ENCODE data around the gene FARS2. TPM values are rescaled to one million over a fixed set of nuclear protein-coding genes. Genes with fewer than 3 reads are reported as not detected.

The FARS2 gene
- total RNA-seq, 2 donors from 2014 or later: 23.9 to 26.0 TPM

- ATAC-seq (replicated peaks in 1 of 2) (no peak), DNase-seq (no peak)
- peaks cover 0 to 2% of the 10 kb centered on the region in 2 donors for H3K36me3 Mint-ChIP-seq (ENCODE audit: insufficient read depth in 2 of 2)
- no peaks in the 10 kb centered on the region for H3K27me3 Mint-ChIP-seq (ENCODE audit: low read depth)
- H3K27ac Mint-ChIP-seq: no peak overlapping the region
- H3K9me3 Mint-ChIP-seq: peaks cover 0 to 2% of the 10 kb centered on the region in 2 donors
- H3K4me1 Mint-ChIP-seq (ENCODE audit: low read depth): peaks cover 14% of the 10 kb centered on the region
- H3K4me3 Mint-ChIP-seq: no peak overlapping the region
Measured at GRCh38 chr6:5605937-5606336, 344.6 kb downstream of the FARS2 start.

- H3K4me1 Mint-ChIP-seq (ENCODE audit: low read depth): peaks cover 14% of the 10 kb centered on the region
- H3K36me3 Mint-ChIP-seq (ENCODE audit: insufficient read depth in 2 of 2): peaks cover 0 to 2% of the 10 kb centered on the region in 2 donors
- ATAC-seq (replicated peaks in 1 of 2): no peak
- no peak overlapping the region for H3K4me3 Mint-ChIP-seq
- no peaks in the 10 kb centered on the region for H3K27me3 Mint-ChIP-seq (ENCODE audit: low read depth)
- no peak for DNase-seq
- H3K9me3 Mint-ChIP-seq: peaks cover 0 to 2% of the 10 kb centered on the region in 2 donors
- H3K27ac Mint-ChIP-seq: no peak overlapping the region
Measured at GRCh38 chr6:5606546-5606945, 345.2 kb downstream of the FARS2 start.

GRCh38 chr6:5610640-5611039, 349.3 kb downstream of the FARS2 start:
- no peak for DNase-seq
- ATAC-seq (replicated peaks in 1 of 2): no peak
- no peak overlapping the region for H3K27ac Mint-ChIP-seq
- peaks cover 0 to 2% of the 10 kb centered on the region in 2 donors for H3K9me3 Mint-ChIP-seq
- peaks cover 10% of the 10 kb centered on the region for H3K4me1 Mint-ChIP-seq (ENCODE audit: low read depth)
- H3K4me3 Mint-ChIP-seq: no peak overlapping the region
- peaks cover 0 to 10% of the 10 kb centered on the region in 2 donors for H3K36me3 Mint-ChIP-seq (ENCODE audit: insufficient read depth in 2 of 2)
- H3K27me3 Mint-ChIP-seq (ENCODE audit: low read depth): no peaks in the 10 kb centered on the region

- DNase-seq: no peak
- H3K27ac Mint-ChIP-seq: no peak overlapping the region
- H3K4me1 Mint-ChIP-seq (ENCODE audit: low read depth): peaks cover 14% of the 10 kb centered on the region
Measured at GRCh38 chr6:5617179-5617578, 355.9 kb downstream of the FARS2 start.

GRCh38 chr6:5619249-5619648, 357.9 kb downstream of the FARS2 start:
- peak overlapping the region; percentile 57 for H3K27ac Mint-ChIP-seq
- H3K4me3 Mint-ChIP-seq: peak overlapping the region; percentile 1 to 27
- H3K9me3 Mint-ChIP-seq: no peaks in the 10 kb centered on the region
- no peaks in the 10 kb centered on the region for H3K27me3 Mint-ChIP-seq (ENCODE audit: low read depth)
- peaks cover 4% of the 10 kb centered on the region in 2 donors for H3K36me3 Mint-ChIP-seq (ENCODE audit: insufficient read depth in 2 of 2)
- peaks cover 14% of the 10 kb centered on the region for H3K4me1 Mint-ChIP-seq (ENCODE audit: low read depth)
- DNase-seq (peak; percentile 33 to 50), ATAC-seq (replicated peaks in 1 of 2) (peak; percentile 75 to 84)

More at GRCh38 chr6:5617179-5617578, 355.9 kb downstream of the FARS2 start:
- Mint-ChIP-seq H3K27me3 (ENCODE audit: low read depth) (no peaks in the 10 kb centered on the region), H3K9me3 (no peaks in the 10 kb centered on the region), H3K4me3 (no peak overlapping the region), H3K36me3 (ENCODE audit: insufficient read depth in 2 of 2) (peaks cover 3 to 9% of the 10 kb centered on the region in 2 donors)
- ATAC-seq (replicated peaks in 1 of 2): no peak

GRCh38 chr6:5622276-5623005, 361.1 kb downstream of the FARS2 start:
- no peak overlapping the region for H3K4me3 Mint-ChIP-seq
- H3K9me3 Mint-ChIP-seq: no peaks in the 10 kb centered on the region
- ATAC-seq (replicated peaks in 1 of 2): no peak
- H3K36me3 Mint-ChIP-seq (ENCODE audit: insufficient read depth in 2 of 2): peaks cover 1 to 2% of the 10 kb centered on the region in 2 donors
- peaks cover 41% of the 10 kb centered on the region for H3K4me1 Mint-ChIP-seq (ENCODE audit: low read depth)
- no peak overlapping the region for H3K27ac Mint-ChIP-seq
- H3K27me3 Mint-ChIP-seq (ENCODE audit: low read depth): no peaks in the 10 kb centered on the region
- no peak for DNase-seq

- Mint-ChIP-seq H3K4me1 (ENCODE audit: low read depth) (peaks cover 47% of the 10 kb centered on the region), H3K4me3 (no peak overlapping the region), H3K27ac (no peak overlapping the region), H3K27me3 (ENCODE audit: low read depth) (no peaks in the 10 kb centered on the region), H3K9me3 (no peaks in the 10 kb centered on the region), H3K36me3 (ENCODE audit: insufficient read depth in 2 of 2) (peaks cover 1 to 5% of the 10 kb centered on the region in 2 donors)
- ATAC-seq (replicated peaks in 1 of 2) (no peak), DNase-seq (no peak)
Measured at GRCh38 chr6:5623769-5624168, 362.5 kb downstream of the FARS2 start.

- no peak overlapping the region for H3K27ac Mint-ChIP-seq
- DNase-seq (no peak), ATAC-seq (replicated peaks in 1 of 2) (no peak)
- H3K27me3 Mint-ChIP-seq (ENCODE audit: low read depth): no peaks in the 10 kb centered on the region
- peaks cover 47% of the 10 kb centered on the region for H3K4me1 Mint-ChIP-seq (ENCODE audit: low read depth)
- no peaks in the 10 kb centered on the region for H3K9me3 Mint-ChIP-seq
- no peak overlapping the region for H3K4me3 Mint-ChIP-seq
- peaks cover 1 to 8% of the 10 kb centered on the region in 2 donors for H3K36me3 Mint-ChIP-seq (ENCODE audit: insufficient read depth in 2 of 2)
Measured at GRCh38 chr6:5624256-5624655, 362.9 kb downstream of the FARS2 start.

GRCh38 chr6:5626727-5627426, 365.6 kb downstream of the FARS2 start:
- peaks cover 1 to 11% of the 10 kb centered on the region in 2 donors for H3K36me3 Mint-ChIP-seq (ENCODE audit: insufficient read depth in 2 of 2)
- peak overlapping the region; percentile 43 to 80 for H3K4me3 Mint-ChIP-seq
- DNase-seq (peak in 1 of 2 donors; percentile 12), ATAC-seq (replicated peaks in 1 of 2) (peak; percentile 92 to 94)
- H3K9me3 Mint-ChIP-seq: peaks cover 0 to 1% of the 10 kb centered on the region in 2 donors
- H3K27ac Mint-ChIP-seq: peak overlapping the region; percentile 7
- no peaks in the 10 kb centered on the region for H3K27me3 Mint-ChIP-seq (ENCODE audit: low read depth)
- peaks cover 44% of the 10 kb centered on the region for H3K4me1 Mint-ChIP-seq (ENCODE audit: low read depth)

GRCh38 chr6:5630636-5631035, 369.3 kb downstream of the FARS2 start:
- Mint-ChIP-seq H3K4me1 (ENCODE audit: low read depth) (peaks cover 42% of the 10 kb centered on the region), H3K36me3 (ENCODE audit: insufficient read depth in 2 of 2) (peaks cover 4 to 11% of the 10 kb centered on the region in 2 donors), H3K27me3 (ENCODE audit: low read depth) (no peaks in the 10 kb centered on the region), H3K27ac (no peak overlapping the region), H3K9me3 (peaks cover 0 to 1% of the 10 kb centered on the region in 2 donors), H3K4me3 (no peak overlapping the region)
- no peak for ATAC-seq (replicated peaks in 1 of 2)
- no peak for DNase-seq

- no peak for DNase-seq
- Mint-ChIP-seq H3K27me3 (ENCODE audit: low read depth) (no peaks in the 10 kb centered on the region), H3K4me3 (no peak overlapping the region), H3K9me3 (peaks cover 0 to 1% of the 10 kb centered on the region in 2 donors), H3K4me1 (ENCODE audit: low read depth) (peaks cover 27% of the 10 kb centered on the region), H3K36me3 (ENCODE audit: insufficient read depth in 2 of 2) (peaks cover 4 to 11% of the 10 kb centered on the region in 2 donors), H3K27ac (no peak overlapping the region)
- no peak for ATAC-seq (replicated peaks in 1 of 2)
Measured at GRCh38 chr6:5632348-5632935, 371.1 kb downstream of the FARS2 start.

GRCh38 chr6:5634525-5634924, 373.2 kb downstream of the FARS2 start:
- Mint-ChIP-seq H3K36me3 (ENCODE audit: insufficient read depth in 2 of 2) (peaks cover 3 to 6% of the 10 kb centered on the region in 2 donors), H3K27ac (no peak overlapping the region), H3K27me3 (ENCODE audit: low read depth) (no peaks in the 10 kb centered on the region), H3K4me3 (no peak overlapping the region), H3K9me3 (no peaks in the 10 kb centered on the region), H3K4me1 (ENCODE audit: low read depth) (peaks cover 12% of the 10 kb centered on the region)
- DNase-seq: no peak
- ATAC-seq (replicated peaks in 1 of 2): no peak
